ENCODE measurements around the gene ADIPOR2.

Gene ADIPOR2

DNA sequence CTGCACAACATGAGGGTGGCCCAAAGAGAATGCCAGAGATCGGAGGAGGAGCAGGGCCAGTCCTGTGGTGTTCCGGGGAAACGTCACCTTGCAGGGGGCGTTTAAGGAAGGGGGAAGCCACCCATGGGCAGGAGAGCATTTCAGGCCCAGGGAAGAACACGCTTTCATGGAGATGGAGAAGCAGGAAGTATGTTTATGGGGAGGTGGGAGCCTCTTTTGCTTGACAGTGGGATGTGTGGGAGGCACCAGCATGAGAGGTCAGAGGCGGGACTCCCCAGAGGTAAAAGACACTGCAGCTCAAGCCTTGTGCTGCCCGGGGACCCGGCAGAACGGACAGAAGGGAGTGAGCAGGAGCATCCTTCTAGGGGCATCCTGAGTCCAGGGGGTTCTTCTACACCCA, 128.2 kb downstream of the ADIPOR2 start:
- no peak overlapping the region for H3K4me3 ChIP-seq (ENCODE audit: low read depth, low read length)
- TF ChIP-seq, protein P1, sequence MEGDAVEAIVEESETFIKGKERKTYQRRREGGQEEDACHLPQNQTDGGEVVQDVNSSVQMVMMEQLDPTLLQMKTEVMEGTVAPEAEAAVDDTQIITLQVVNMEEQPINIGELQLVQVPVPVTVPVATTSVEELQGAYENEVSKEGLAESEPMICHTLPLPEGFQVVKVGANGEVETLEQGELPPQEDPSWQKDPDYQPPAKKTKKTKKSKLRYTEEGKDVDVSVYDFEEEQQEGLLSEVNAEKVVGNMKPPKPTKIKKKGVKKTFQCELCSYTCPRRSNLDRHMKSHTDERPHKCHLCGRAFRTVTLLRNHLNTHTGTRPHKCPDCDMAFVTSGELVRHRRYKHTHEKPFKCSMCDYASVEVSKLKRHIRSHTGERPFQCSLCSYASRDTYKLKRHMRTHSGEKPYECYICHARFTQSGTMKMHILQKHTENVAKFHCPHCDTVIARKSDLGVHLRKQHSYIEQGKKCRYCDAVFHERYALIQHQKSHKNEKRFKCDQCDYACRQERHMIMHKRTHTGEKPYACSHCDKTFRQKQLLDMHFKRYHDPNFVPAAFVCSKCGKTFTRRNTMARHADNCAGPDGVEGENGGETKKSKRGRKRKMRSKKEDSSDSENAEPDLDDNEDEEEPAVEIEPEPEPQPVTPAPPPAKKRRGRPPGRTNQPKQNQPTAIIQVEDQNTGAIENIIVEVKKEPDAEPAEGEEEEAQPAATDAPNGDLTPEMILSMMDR (IDR thresholded peaks at IDR 0.05; ENCODE audit: borderline replicate concordance, insufficient read depth, low read depth, low read length), result no peak

DNA sequence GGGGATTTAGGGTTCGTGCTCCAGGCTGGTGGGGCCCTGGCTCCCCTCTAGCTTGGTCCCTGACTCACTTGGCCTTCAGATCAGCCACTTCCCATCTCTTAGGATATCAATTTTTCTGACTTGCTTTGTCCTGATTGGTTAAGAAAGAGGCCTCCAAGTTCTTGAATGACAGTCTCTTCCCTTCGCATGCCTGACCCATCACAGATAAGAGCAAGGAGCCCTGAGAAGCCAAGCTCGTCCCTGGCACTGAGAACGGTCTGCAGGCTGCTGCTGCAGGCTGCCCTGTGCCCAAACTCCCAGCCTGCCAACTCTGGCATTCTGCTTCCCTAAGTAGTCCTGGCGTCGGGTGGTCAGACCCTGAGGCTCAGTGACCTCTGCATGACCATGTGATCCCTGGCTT, 128.7 kb downstream of the ADIPOR2 start:
- H3K4me3 ChIP-seq (ENCODE audit: low read depth, low read length), result no peak overlapping the region
- TF ChIP-seq, protein P1 (IDR thresholded peaks at IDR 0.05; ENCODE audit: borderline replicate concordance, insufficient read depth, low read depth, low read length), result no peak

DNA sequence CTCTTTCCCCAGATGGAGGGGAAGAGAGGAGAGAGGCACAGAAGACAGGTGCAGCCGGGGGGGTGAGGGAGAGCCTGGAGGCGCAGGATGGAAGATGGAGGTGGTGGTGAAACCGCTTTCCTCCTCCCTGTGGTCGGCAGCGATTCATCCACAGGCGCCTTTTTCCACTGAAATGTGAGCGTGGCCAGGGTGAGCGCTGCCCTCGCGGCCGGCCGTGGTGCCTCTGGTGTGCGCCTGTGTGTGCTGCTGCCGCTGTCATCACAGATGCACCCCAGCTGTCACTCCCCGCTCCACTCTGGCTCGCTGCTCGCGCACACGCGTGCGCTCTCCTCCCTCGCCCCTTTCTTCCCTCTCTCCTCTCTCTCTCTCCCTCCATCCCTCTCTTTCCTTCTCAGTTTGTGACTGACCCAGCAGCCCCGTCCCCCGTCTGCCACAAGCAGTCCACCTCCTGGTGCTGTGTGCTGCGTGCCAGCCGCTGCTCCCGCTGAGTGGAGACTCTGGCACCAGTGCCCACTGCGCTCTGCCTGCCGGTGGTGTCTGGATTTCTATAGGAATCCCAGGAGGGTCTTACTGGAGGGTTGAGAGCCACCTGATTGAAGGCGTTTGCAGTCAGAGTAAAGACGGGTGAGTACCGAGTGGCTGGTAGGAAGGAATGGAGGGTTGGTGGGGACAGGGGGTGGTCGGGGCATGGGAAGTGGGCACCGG, 129.5 kb downstream of the ADIPOR2 start, which contains the start of gene LRTM2:
Gene LRTM2, plus strand, starts transcription at position 375 of the 705 bp plus-strand sequence. CDS start 7,584 bp downstream, outside the sequence.
- H3K4me3 ChIP-seq (ENCODE audit: low read depth, low read length), result no peak within 1 kb of the TSS
- TF ChIP-seq, protein P1 (IDR thresholded peaks at IDR 0.05; ENCODE audit: borderline replicate concordance, insufficient read depth, low read depth, low read length), result no peak

DNA sequence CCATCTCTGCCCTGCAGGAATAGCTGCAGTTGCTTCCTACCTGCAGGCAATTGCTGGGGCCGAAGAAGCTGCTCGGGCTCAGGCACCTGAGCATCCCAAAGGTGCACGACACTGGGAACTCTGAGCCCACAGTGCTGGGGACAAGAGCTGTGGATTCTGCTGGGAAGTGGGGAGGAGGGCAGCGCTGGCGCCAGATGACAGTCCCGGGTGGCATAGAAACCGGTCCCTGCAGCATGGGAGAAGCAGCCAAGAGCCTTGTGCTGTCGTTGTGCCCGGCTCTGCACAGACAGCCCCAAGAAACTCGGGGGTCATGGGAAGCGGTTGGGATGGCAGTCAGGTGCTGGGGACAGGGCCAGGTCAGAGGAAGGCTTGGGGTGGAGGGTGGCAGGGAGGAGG, 130.0 kb downstream of the ADIPOR2 start:
- TF ChIP-seq, protein P1 (IDR thresholded peaks at IDR 0.05; ENCODE audit: borderline replicate concordance, insufficient read depth, low read depth, low read length), result no peak
- H3K4me3 ChIP-seq (ENCODE audit: low read depth, low read length), result no peak overlapping the region

DNA sequence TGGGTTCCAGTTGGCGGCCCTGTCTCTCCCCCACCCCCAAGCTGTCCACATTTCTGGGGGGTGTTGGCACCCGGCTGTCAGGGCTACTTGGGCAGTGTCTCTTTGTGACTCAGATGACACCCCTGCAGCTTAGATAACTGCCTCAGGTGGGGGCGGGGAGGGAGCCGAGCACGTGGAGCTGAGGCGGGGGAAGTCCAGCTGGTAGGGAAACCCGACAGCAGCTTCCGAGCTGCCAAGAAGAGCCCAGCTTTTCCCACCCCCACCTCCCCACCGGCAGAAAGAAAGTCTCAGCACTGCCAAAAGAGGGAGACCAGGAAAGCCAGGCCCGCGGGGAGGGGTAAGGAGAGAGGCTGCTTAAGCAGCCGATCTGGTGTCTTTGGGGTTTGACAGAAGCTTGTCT, 130.9 kb downstream of the ADIPOR2 start:
- no peak overlapping the region for H3K4me3 ChIP-seq (ENCODE audit: low read depth, low read length)
- TF ChIP-seq, protein P1 (IDR thresholded peaks at IDR 0.05; ENCODE audit: borderline replicate concordance, insufficient read depth, low read depth, low read length), result no peak

DNA sequence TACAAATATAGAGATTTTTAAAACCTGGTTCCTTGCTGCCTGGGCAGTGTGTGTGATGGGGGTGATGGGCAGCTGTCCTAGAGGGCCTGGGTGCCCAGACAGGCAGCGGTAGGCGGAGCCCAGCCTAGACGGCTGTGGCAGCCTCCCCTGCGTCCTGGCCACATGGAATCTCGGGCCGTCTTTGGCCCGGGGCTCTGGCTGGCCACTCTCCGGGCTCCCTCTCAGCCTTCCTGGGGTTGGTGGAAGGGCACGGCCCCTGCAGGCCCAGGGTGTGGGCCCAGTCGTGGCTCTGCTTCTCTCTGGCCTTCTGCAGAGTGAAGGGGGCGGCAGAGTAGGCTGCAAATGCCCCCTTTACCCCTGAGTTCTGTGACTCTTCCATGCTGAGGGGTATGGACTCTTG, 131.8 kb downstream of the ADIPOR2 start:
- TF ChIP-seq, protein P1 (IDR thresholded peaks at IDR 0.05; ENCODE audit: borderline replicate concordance, insufficient read depth, low read depth, low read length), result no peak
- H3K4me3 ChIP-seq (ENCODE audit: low read depth, low read length), result no peak overlapping the region

DNA sequence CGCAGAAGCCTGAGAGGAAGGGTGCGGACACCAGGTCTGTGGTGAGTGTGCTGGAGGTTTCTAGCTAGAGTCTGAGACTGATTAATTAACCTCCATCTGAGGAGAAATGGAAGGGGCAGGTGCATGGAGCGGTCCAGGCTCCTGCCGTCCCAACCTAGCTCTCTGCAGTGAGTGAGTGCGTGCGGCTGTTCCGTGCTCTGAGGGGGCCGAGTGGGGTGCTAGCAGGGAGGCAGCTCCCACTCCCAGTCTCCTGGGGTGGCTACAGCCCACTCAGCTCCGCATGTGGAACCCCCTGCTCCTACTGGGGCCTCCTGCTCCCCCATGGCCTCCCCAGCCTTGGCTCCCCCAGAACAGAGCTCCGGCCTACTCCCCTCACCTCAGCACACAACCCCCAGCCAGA, 132.4 kb downstream of the ADIPOR2 start:
- H3K4me3 ChIP-seq (ENCODE audit: low read depth, low read length), result no peak overlapping the region
- TF ChIP-seq, protein P1 (IDR thresholded peaks at IDR 0.05; ENCODE audit: borderline replicate concordance, insufficient read depth, low read depth, low read length), result no peak
